Endothelial cell of umbilical vein (primary cell): ENCODE results near the gene AQP9. TPM values are rescaled to one million over a fixed set of nuclear protein-coding genes. Genes with fewer than 3 reads are reported as not detected.

ENCODE experiments used
- BruUV-seq: library from RNA; stranded (reverse); fragments of 400-500 nt; replicated peaks from 2 replicates; lab custom pipeline; 2021; lab: Mats Ljungman, UMichigan
- CTCF ChIA-PET: fragments of 300-600, 350-600 bp; sonication (Branson Sonifier 250); formaldehyde crosslinking; loops from one replicate; lab custom pipeline; 2021; ENCODE audit warnings: antibody characterized with exemption, inconsistent platforms; lab: Charles Lee
- POLR2A ChIA-PET: fragments of 300-600, 350-600 bp; sonication (Branson Sonifier 250); formaldehyde crosslinking; loops from one replicate; lab custom pipeline; 2021; ENCODE audit warnings: antibody characterized with exemption, inconsistent platforms; lab: Charles Lee
- DNase-seq: peaks from one replicate; pipeline ENCODE4 v3.0.0-alpha.2; 2011; ENCODE audit warnings: low read depth, low spot score
- FAIRE-seq: peaks from 2 replicates; lab custom pipeline; 2011; peaks lifted over from hg19 to GRCh38; lab: Jason Lieb, UNC
- H2AFZ ChIP-seq: 2 replicates; pipeline ENCODE4 v1.6.0; 2012; ENCODE audit warnings: low read depth, low read length, control low read depth, inconsistent platforms
- H3K27ac ChIP-seq: 2 replicates; pipeline ENCODE4 v1.5.1; 2011; ENCODE audit warnings: low read depth, mild to moderate bottlenecking, control low read depth, low read length, moderate library complexity; ENCODE audit not compliant: insufficient read depth
- H3K27me3 ChIP-seq, 2 experiments: 2 replicates each; pipeline versions ENCODE4 v1.6.0 to v1.6.1; 2011; ENCODE audit warnings: low read length in 2 of 2, mixed read lengths in 1 of 2; ENCODE audit not compliant: control insufficient read depth in 2 of 2, insufficient read depth in 2 of 2
- H3K36me3 ChIP-seq, 2 experiments: 2 replicates in 1 of 2; 3 replicates in 1 of 2; pipeline ENCODE4 v1.5.1; 2011; ENCODE audit warnings: low read length in 2 of 2, mild to moderate bottlenecking in 1 of 2, moderate library complexity in 1 of 2; ENCODE audit not compliant: control insufficient read depth in 2 of 2, insufficient read depth in 2 of 2; ENCODE audit errors: extremely low read depth in 1 of 2
- H3K4me1 ChIP-seq: 3 replicates; pipeline ENCODE4 v1.5.1; 2011; ENCODE audit warnings: mild to moderate bottlenecking, low read length; ENCODE audit not compliant: control insufficient read depth, insufficient read depth; ENCODE audit errors: extremely low read depth
- H3K4me2 ChIP-seq: 2 replicates; pipeline ENCODE4 v1.6.1; 2011; ENCODE audit warnings: low read length, control low read depth, mixed read lengths; ENCODE audit not compliant: insufficient read depth
- H3K4me3 ChIP-seq, 3 experiments: fragments of 200-600 bp in 1 of 3; sonication (generic), shearing (Covaris generic) in 1 of 3; replicated peaks in 1 of 3; 2 replicates each; pipeline ENCODE4 v1.5.1; 2011 to 2016; ENCODE audit warnings: control low read depth in 3 of 3, low read length in 3 of 3, mild to moderate bottlenecking in 2 of 3, inconsistent platforms in 1 of 3, low read depth in 1 of 3, moderate library complexity in 1 of 3; ENCODE audit not compliant: insufficient read depth in 1 of 3
- H3K79me2 ChIP-seq: 2 replicates; pipeline ENCODE4 v1.6.0; 2012; ENCODE audit warnings: low read length, inconsistent platforms; ENCODE audit not compliant: control insufficient read depth, insufficient read depth
- H3K9ac ChIP-seq: replicated peaks from 2 replicates; pipeline ENCODE3; 2011; ENCODE audit warnings: low read length, control low read depth; ENCODE audit not compliant: insufficient read depth; ENCODE audit errors: extremely low read depth
- H3K9me1 ChIP-seq: replicated peaks from 3 replicates; pipeline ENCODE4 v1.6.0; 2011; ENCODE audit warnings: mild to moderate bottlenecking, low read length; ENCODE audit not compliant: control insufficient read depth, insufficient read depth; ENCODE audit errors: extremely low read depth
- H3K9me3 ChIP-seq: replicated peaks from 2 replicates; pipeline ENCODE4 v1.5.1; 2012; ENCODE audit warnings: low read length, inconsistent platforms; ENCODE audit not compliant: control insufficient read depth, insufficient read depth
- H4K20me1 ChIP-seq: replicated peaks from 2 replicates; pipeline ENCODE3; 2011; ENCODE audit warnings: mild to moderate bottlenecking, low read length; ENCODE audit not compliant: control insufficient read depth, insufficient read depth; ENCODE audit errors: extremely low read depth
- CTCF ChIP-seq, 2 donors: IDR thresholded peaks; 1 replicate in 1 of 2; 2 replicates in 1 of 2; pipeline ENCODE4 v1.5.1; 2011; ENCODE audit warnings: low read length in 2 of 2, mild to moderate bottlenecking in 2 of 2, moderate library complexity in 2 of 2, control low read depth in 1 of 2, inconsistent platforms in 1 of 2, low read depth in 1 of 2; ENCODE audit not compliant: insufficient read depth in 1 of 2; ENCODE audit errors: extremely low read depth in 1 of 2
- EZH2 ChIP-seq: IDR thresholded peaks from 2 replicates; pipeline ENCODE4 v1.6.1; 2012; ENCODE audit warnings: borderline replicate concordance, low read depth, mild to moderate bottlenecking, moderate library complexity, low read length, inconsistent platforms; ENCODE audit not compliant: severe bottlenecking
- FOS ChIP-seq: IDR thresholded peaks from 2 replicates; pipeline ENCODE4 v1.6.1; 2011; ENCODE audit warnings: mild to moderate bottlenecking, low read length, moderate library complexity, borderline replicate concordance; ENCODE audit not compliant: insufficient read depth
- JUN ChIP-seq: IDR thresholded peaks from 2 replicates; pipeline ENCODE4 v1.6.1; 2011; ENCODE audit warnings: borderline replicate concordance, low read depth; ENCODE audit not compliant: insufficient read length, insufficient read depth
- MYC ChIP-seq: IDR thresholded peaks from one replicate; pipeline ENCODE4 v1.6.1; 2011; ENCODE audit warnings: mild to moderate bottlenecking, low read depth, low read length
- POLR2A ChIP-seq: IDR thresholded peaks from 2 replicates; pipeline ENCODE4 v1.6.1; 2012; ENCODE audit warnings: low read depth, mild to moderate bottlenecking, control low read depth, low read length
- POLR2AphosphoS5 ChIP-seq: IDR thresholded peaks from 2 replicates; pipeline ENCODE4 v1.6.1; 2012; ENCODE audit warnings: low read depth, mild to moderate bottlenecking, control low read depth, low read length, moderate library complexity; ENCODE audit not compliant: insufficient read depth
- dilution Hi-C: fragments of 300-500 bp; cut with MboI; formaldehyde crosslinking; loops from one replicate; pipeline ENCODE4 v1.15.0; 2019; ENCODE audit warnings: low sequenced_read_pairs; ENCODE audit not compliant: extremely low pct_ligation_motif_present
- intact Hi-C: fragments of 100-400 bp; cut with micrococcal nuclease; formaldehyde crosslinking; loops from one replicate; pipeline ENCODE4 v1.10.0; 2022
- polyA plus RNA-seq, 4 experiments: library from polyadenylated mRNA; depleted of rRNA in 3 of 4; stranded (reverse) in 3 of 4; unstranded in 1 of 4; fragments of >200 nt; gene quantifications; 2 replicates each; pipeline versions ENCODE4 v1.2.1 to v1.2.3, GENCODE V29; 2011 to 2012; ENCODE audit warnings: missing spikeins in 1 of 4
- total RNA-seq: library from RNA; stranded (reverse); gene quantifications from 2 replicates; pipeline ENCODE4 v1.2.3, GENCODE V29; 2021

The AQP9 gene
- total and polyA plus RNA-seq, 2 donors (not counting 3 experiments of a cell fraction or from before 2014, with no cell fraction given) = not detected

GRCh38 chr15:58178668-58179067 lies 40.5 kb downstream of the AQP9 start:
- no peak for DNase-seq
- Histone ChIP-seq H4K20me1 (no peaks in the 10 kb centered on the region), H3K9ac (no peak overlapping the region), H3K4me3 (no peak overlapping the region), H2AFZ (no peak overlapping the region), H3K27ac (peak overlapping the region; percentile 92), H3K79me2 (no peaks in the 10 kb centered on the region), H3K36me3 (no peaks in the 10 kb centered on the region), H3K9me3 (no peaks in the 10 kb centered on the region), H3K27me3 (no peaks in the 10 kb centered on the region), H3K4me1 (peaks cover 20% of the 10 kb centered on the region), H3K9me1 (no peaks in the 10 kb centered on the region), H3K4me2 (peak overlapping the region; percentile 67)
- intact Hi-C loops = loop anchor here (1.0 kb wide), 1 partner anchor 16 kb away; no protein-coding TSS in a partner anchor
- TF ChIP-seq CTCF (IDR thresholded peaks at IDR 0.05; ENCODE audit: extremely low read depth in 1 of 2, insufficient read depth in 1 of 2, low read depth in 1 of 2, low read length in 2 of 2) (no peak), EZH2 (no peak), JUN (no peak), POLR2A (no peak), FOS (no peak), MYC (no peak), POLR2AphosphoS5 (no peak)
- ChIA-PET POLR2A (no interaction called here), CTCF (interaction anchor here (1.1 to 9.3 kb wide), 4 partner anchors 17 to 209 kb away, joined by 4 to 72 read pairs (median 8); no protein-coding TSS in a partner anchor)
- dilution Hi-C loops = no loop called here
- FAIRE-seq = no peak
- no TSS peak for BruUV-seq
